IMR-90 (cell line): ENCODE data around the gene ACOT2. TPM values are rescaled to one million over a fixed set of nuclear protein-coding genes. Genes with fewer than 3 reads are reported as not detected.
"Not testable (repeated sequence)": the region's sequence is repeated elsewhere in the genome, so short reads cannot be mapped to it uniquely, and the experiment has no call there.

Experiments
- ATAC-seq: fragments of 200-7000 bp; cut with Tn5 transposase; 2 replicates; pipeline ENCODE4 v1.9.1; 2020; ENCODE audit warnings: low read depth, mild to moderate bottlenecking, moderate library complexity
- BruUV-seq: library from RNA; stranded (reverse); fragments of 400-500 nt; replicated peaks from 2 replicates; lab custom pipeline; 2021; lab: Mats Ljungman, UMichigan
- CTCF ChIA-PET: fragments of 300-600 bp; formaldehyde crosslinking; extraction: SDS; loops from one replicate; lab custom pipeline; 2021; ENCODE audit warnings: antibody characterized with exemption; lab: Yijun Ruan, JAX
- POLR2A ChIA-PET: fragments of 300-600 bp; sonication (Branson Sonifier 250); formaldehyde crosslinking; loops from one replicate; lab custom pipeline; 2022; ENCODE audit warnings: antibody characterized with exemption; ENCODE audit not compliant: unreplicated experiment; lab: Charles Lee
- DNase-seq: peaks from one replicate; pipeline ENCODE4 v3.0.0; 2013
- H2AFZ ChIP-seq: replicated peaks from 2 replicates; pipeline ENCODE3; 2013; ENCODE audit warnings: low read length, mild to moderate bottlenecking; ENCODE audit not compliant: poor library complexity
- H2AK5ac ChIP-seq: 2 replicates; pipeline ENCODE4 v1.6.1; 2013; ENCODE audit warnings: low read depth, low read length, inconsistent platforms
- H2AK9ac ChIP-seq: replicated peaks from 2 replicates; pipeline ENCODE3; 2013; ENCODE audit warnings: mild to moderate bottlenecking, low read depth, low read length, moderate library complexity; ENCODE audit not compliant: poor library complexity
- H2BK120ac ChIP-seq: 2 replicates; pipeline ENCODE4 v1.6.1; 2013; ENCODE audit warnings: low read depth, low read length, inconsistent platforms
- H2BK15ac ChIP-seq: 3 replicates; pipeline ENCODE4 v1.6.1; 2013; ENCODE audit warnings: low read depth, low read length, inconsistent platforms
- H2BK20ac ChIP-seq: 2 replicates; pipeline ENCODE4 v1.6.1; 2013; ENCODE audit warnings: low read depth, mild to moderate bottlenecking, inconsistent platforms, low read length, moderate library complexity
- H2BK5ac ChIP-seq: 2 replicates; pipeline ENCODE4 v1.6.1; 2013; ENCODE audit warnings: mild to moderate bottlenecking, low read depth, low read length, inconsistent platforms; ENCODE audit not compliant: poor library complexity, severe bottlenecking
- H3K14ac ChIP-seq: replicated peaks from 2 replicates; pipeline ENCODE4 v1.6.1; 2013; ENCODE audit warnings: low read depth, low read length, inconsistent platforms
- H3K18ac ChIP-seq: 2 replicates; pipeline ENCODE4 v1.6.1; 2013; ENCODE audit warnings: low read depth, low read length, control low read depth
- H3K23ac ChIP-seq: 2 replicates; pipeline ENCODE4 v1.6.1; 2013; ENCODE audit warnings: low read depth, low read length, inconsistent platforms
- H3K27ac ChIP-seq: 2 replicates; pipeline ENCODE4 v1.5.1; 2013; ENCODE audit warnings: mild to moderate bottlenecking, control low read depth, low read length; ENCODE audit not compliant: insufficient read depth
- H3K27me3 ChIP-seq: 2 replicates; pipeline ENCODE4 v1.6.1; 2013; ENCODE audit warnings: low read length; ENCODE audit not compliant: control insufficient read depth, insufficient read depth
- H3K36me3 ChIP-seq: 2 replicates; pipeline ENCODE4 v1.6.1; 2013; ENCODE audit warnings: low read length, mixed read lengths; ENCODE audit not compliant: control insufficient read depth, insufficient read depth
- H3K4ac ChIP-seq: 2 replicates; pipeline ENCODE4 v1.6.1; 2013; ENCODE audit warnings: low read depth, low read length, inconsistent platforms
- H3K4me1 ChIP-seq: 2 replicates; pipeline ENCODE4 v1.6.1; 2013; ENCODE audit warnings: low read length, mixed read lengths; ENCODE audit not compliant: control insufficient read depth, insufficient read depth
- H3K4me2 ChIP-seq: 2 replicates; pipeline ENCODE4 v1.6.1; 2013; ENCODE audit warnings: low read depth, mild to moderate bottlenecking, control low read depth, low read length, moderate library complexity
- H3K4me3 ChIP-seq: 2 replicates; pipeline ENCODE4 v1.5.1; 2013; ENCODE audit warnings: low read depth, mild to moderate bottlenecking, control low read depth, low read length, moderate library complexity; ENCODE audit not compliant: insufficient read depth
- H3K56ac ChIP-seq: 2 replicates; pipeline ENCODE4 v1.6.1; 2013; ENCODE audit warnings: low read length, inconsistent platforms; ENCODE audit not compliant: insufficient read depth; ENCODE audit errors: extremely low read depth
- H3K79me1 ChIP-seq, 2 experiments: 2 replicates each; pipeline ENCODE4 v1.6.1; 2013; ENCODE audit warnings: low read length in 2 of 2, inconsistent platforms in 1 of 2, low read depth in 1 of 2
- H3K9ac ChIP-seq: 2 replicates; pipeline ENCODE4 v1.6.1; 2013; ENCODE audit warnings: low read depth, low read length, control low read depth
- H3K9me1 ChIP-seq: 2 replicates; pipeline ENCODE4 v1.6.1; 2013; ENCODE audit warnings: low read length, inconsistent platforms; ENCODE audit not compliant: insufficient read depth
- H3K9me3 ChIP-seq: 2 replicates; pipeline ENCODE4 v1.6.1; 2013; ENCODE audit warnings: low read length; ENCODE audit not compliant: control insufficient read depth, insufficient read depth
- H4K20me1 ChIP-seq: 2 replicates; pipeline ENCODE4 v1.6.1; 2013; ENCODE audit warnings: low read length, inconsistent platforms; ENCODE audit not compliant: insufficient read depth
- H4K5ac ChIP-seq: 2 replicates; pipeline ENCODE4 v1.6.1; 2013; ENCODE audit warnings: mild to moderate bottlenecking, low read depth, low read length, control low read depth
- H4K8ac ChIP-seq, 2 experiments: 2 replicates each; pipeline ENCODE4 v1.6.1; 2013; ENCODE audit warnings: low read depth in 2 of 2, low read length in 2 of 2, control low read depth in 1 of 2, inconsistent platforms in 1 of 2
- H4K91ac ChIP-seq: 2 replicates; pipeline ENCODE4 v1.6.1; 2013; ENCODE audit warnings: low read depth, low read length, inconsistent platforms; ENCODE audit not compliant: insufficient read depth
- WGBS, 2 experiments: methylation state at CpG; one replicate each; pipeline versions ENCODE4 v1.1.5 to v1.1.7; 2013; ENCODE audit warnings: missing lambda C conversion rate in 2 of 2; ENCODE audit not compliant: insufficient read length in 1 of 2; ENCODE audit errors: extremely low coverage in 2 of 2; 5-methylcytosine and 5-hydroxymethylcytosine counted together
- dilution Hi-C: fragments of 300-500 bp; cut with HindIII; formaldehyde crosslinking; loops from one replicate; pipeline ENCODE4 v1.14.3; 2018; ENCODE audit warnings: low sequenced_read_pairs; ENCODE audit not compliant: unreplicated experiment
- in situ Hi-C: fragments of 300-500 bp; cut with MboI; formaldehyde crosslinking; loops from 3 replicates; pipeline ENCODE4 v1.14.3; 2019; ENCODE audit warnings: low sequenced_read_pairs, inconsistent platforms, mixed read lengths
- intact Hi-C: fragments of 100-400 bp; cut with micrococcal nuclease; formaldehyde crosslinking; loops from 2 replicates; pipeline ENCODE4 v1.10.0; 2022
- polyA plus RNA-seq, 3 experiments: library from polyadenylated mRNA; depleted of rRNA; stranded (reverse); fragments of >200 nt; gene quantifications; 2 replicates each; pipeline ENCODE4 v1.2.3, GENCODE V29; 2012; ENCODE audit warnings: low replicate concordance in 1 of 3
- total RNA-seq: library from RNA; depleted of rRNA; stranded (reverse); fragments of >200 nt; gene quantifications from 2 replicates; pipeline ENCODE4 v1.2.3, GENCODE V29; 2012

The ACOT2 gene
- total and polyA plus RNA-seq, 2 of the 4 experiments (the other 2 are of a cell fraction) = 24.7 to 33.1 TPM

GRCh38 chr14:73577214-73577613, 8.2 kb downstream of the ACOT2 start:
- H3K4me1 ChIP-seq, H3K79me1 ChIP-seq, H3K14ac ChIP-seq, H2AK5ac ChIP-seq, H3K9me1 ChIP-seq, H3K9ac ChIP-seq, DNase-seq, H3K56ac ChIP-seq, in situ Hi-C loops, CTCF ChIA-PET, H3K27ac ChIP-seq, H2BK5ac ChIP-seq, H3K4me2 ChIP-seq, BruUV-seq, H3K18ac ChIP-seq, H2BK15ac ChIP-seq, H2BK20ac ChIP-seq, H3K9me3 ChIP-seq, H4K91ac ChIP-seq, H3K27me3 ChIP-seq, H2AFZ ChIP-seq, H4K20me1 ChIP-seq, H4K5ac ChIP-seq, H2BK120ac ChIP-seq, H3K4me3 ChIP-seq, POLR2A ChIA-PET, dilution Hi-C loops, H4K8ac ChIP-seq, H2AK9ac ChIP-seq, intact Hi-C loops, H3K4ac ChIP-seq, H3K23ac ChIP-seq: not testable (repeated sequence)
- no CpG with 5 or more reads among the region's 2 CpGs for WGBS, 2 experiments
- H3K36me3 ChIP-seq = peaks cover 16% of the 10 kb centered on the region
- peak; percentile 54 for ATAC-seq

- BruUV-seq, H2BK20ac ChIP-seq, dilution Hi-C loops, H3K9me1 ChIP-seq, H4K91ac ChIP-seq, H3K27me3 ChIP-seq, H3K14ac ChIP-seq, in situ Hi-C loops, H2BK15ac ChIP-seq, H2AK9ac ChIP-seq, intact Hi-C loops, H2BK120ac ChIP-seq, H2AK5ac ChIP-seq, H2AFZ ChIP-seq, H3K4me3 ChIP-seq, H3K56ac ChIP-seq, H3K9me3 ChIP-seq, H3K4me2 ChIP-seq, H3K79me1 ChIP-seq, H3K9ac ChIP-seq, H3K4ac ChIP-seq, DNase-seq, H4K5ac ChIP-seq, H4K20me1 ChIP-seq, POLR2A ChIA-PET, H2BK5ac ChIP-seq, ATAC-seq, H3K27ac ChIP-seq, H3K18ac ChIP-seq, CTCF ChIA-PET, H3K23ac ChIP-seq, H4K8ac ChIP-seq, H3K4me1 ChIP-seq: not testable (repeated sequence)
- H3K36me3 ChIP-seq = peaks cover 14% of the 10 kb centered on the region
- 94% methylated on average over 3 of the region's 11 CpGs; no CpG with 5 or more reads in 1 of the 2 experiments for WGBS, 2 experiments
Observed at GRCh38 chr14:73582102-73582979, 13.3 kb downstream of the ACOT2 start.
